Measurements from ENCODE around the gene PNO1.

PNO1 gene

GRCh38 chr2:68134120-68134519 lies 23.6 kb upstream of the PNO1 start:
- no peak for TF ChIP-seq CTCF (IDR thresholded peaks at IDR 0.05; ENCODE audit: low read depth, low read length)
- no peak for DNase-seq (ENCODE audit: low read depth in 2 of 2)
- no peak overlapping the region for H3K4me3 ChIP-seq (replicated peaks in 1 of 2; ENCODE audit: low read depth in 2 of 2, low read length in 2 of 2)

GRCh38 chr2:68134554-68134953 lies 23.1 kb upstream of the PNO1 start:
- no peak for DNase-seq (ENCODE audit: low read depth in 2 of 2)
- no peak for TF ChIP-seq CTCF (IDR thresholded peaks at IDR 0.05; ENCODE audit: low read depth, low read length)
- no peak overlapping the region for H3K4me3 ChIP-seq (replicated peaks in 1 of 2; ENCODE audit: low read depth in 2 of 2, low read length in 2 of 2)

GRCh38 chr2:68135448-68136320 lies 22.0 kb upstream of the PNO1 start:
- no peak for DNase-seq (ENCODE audit: low read depth in 2 of 2)
- TF ChIP-seq CTCF (IDR thresholded peaks at IDR 0.05; ENCODE audit: low read depth, low read length), result no peak
- no peak overlapping the region for H3K4me3 ChIP-seq (replicated peaks in 1 of 2; ENCODE audit: low read depth in 2 of 2, low read length in 2 of 2)

GRCh38 chr2:68141875-68142274 lies 15.8 kb upstream of the PNO1 start:
- no peak for DNase-seq (ENCODE audit: low read depth in 2 of 2)
- no peak overlapping the region for H3K4me3 ChIP-seq (replicated peaks in 1 of 2; ENCODE audit: low read depth in 2 of 2, low read length in 2 of 2)
- no peak for TF ChIP-seq CTCF (IDR thresholded peaks at IDR 0.05; ENCODE audit: low read depth, low read length)

GRCh38 chr2:68151037-68151436 lies 6.7 kb upstream of the PNO1 start:
- H3K4me3 ChIP-seq (replicated peaks in 1 of 2; ENCODE audit: low read depth in 2 of 2, low read length in 2 of 2), result no peak overlapping the region
- TF ChIP-seq CTCF (IDR thresholded peaks at IDR 0.05; ENCODE audit: low read depth, low read length), result no peak
- peak; percentile 19 to 39 for DNase-seq (ENCODE audit: low read depth in 2 of 2)

GRCh38 chr2:68152681-68153347 lies 4.9 kb upstream of the PNO1 start:
- no peak overlapping the region for H3K4me3 ChIP-seq (replicated peaks in 1 of 2; ENCODE audit: low read depth in 2 of 2, low read length in 2 of 2)
- TF ChIP-seq CTCF (IDR thresholded peaks at IDR 0.05; ENCODE audit: low read depth, low read length), result no peak
- DNase-seq (ENCODE audit: low read depth in 2 of 2), result no peak

Measured in cardiac fibroblast (primary cell).